ENCODE measurements around the gene RPTOR.

DNA sequence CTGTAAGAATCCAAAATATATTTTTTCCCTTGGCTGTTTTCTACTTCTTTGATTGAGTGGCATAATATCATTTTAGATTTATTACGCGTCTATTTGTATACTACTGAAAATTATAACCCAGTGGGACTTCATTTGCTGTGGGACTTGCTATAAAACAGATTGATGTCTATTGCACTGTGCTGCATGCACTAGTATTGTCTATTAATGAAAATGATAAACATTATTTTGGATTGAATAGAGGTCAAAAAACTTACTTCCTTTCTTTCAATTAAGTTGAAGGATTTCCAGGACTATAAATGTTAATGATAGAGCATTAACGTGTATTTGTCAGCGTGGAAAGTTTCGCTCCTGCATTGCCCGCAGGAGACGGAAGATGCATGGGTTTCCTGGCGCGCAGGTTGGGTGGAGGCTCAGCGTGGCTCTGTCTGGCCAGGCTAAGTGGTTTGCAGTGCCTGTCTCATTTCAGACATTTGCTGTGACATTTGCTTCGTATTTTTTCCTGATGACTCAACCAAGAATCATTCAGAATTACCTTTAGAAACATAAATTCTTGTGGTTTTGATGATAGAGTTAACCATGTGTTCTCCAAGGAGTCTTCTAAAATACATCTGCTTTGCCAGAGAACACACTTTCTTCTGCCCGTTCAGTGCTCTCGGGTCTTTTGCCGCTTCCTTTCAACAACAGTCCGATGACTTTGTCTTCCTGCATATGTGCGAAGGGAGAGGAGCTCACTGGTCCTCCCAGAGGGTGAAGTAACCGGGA, 216.7 kb downstream of the RPTOR start:
- TF ChIP-seq GATA2 (IDR thresholded peaks at IDR 0.05; ENCODE audit: low read depth, low read length) (no peak), GATA3 (IDR thresholded peaks at IDR 0.05; ENCODE audit: low read depth, low read length) (no peak)
